PFSK-1 (cell line): Measurements from ENCODE around the gene SEMA6A.

Source experiments
- FOXP2 ChIP-seq: optimal IDR thresholded peaks from 2 replicates; pipeline ENCODE3; 2011; ENCODE audit warnings: borderline replicate concordance, control low read depth, inconsistent platforms; ENCODE audit not compliant: insufficient read depth; ENCODE audit errors: extremely low read length, extremely low read depth
- POLR2AphosphoS5 ChIP-seq: IDR thresholded peaks from 2 replicates; pipeline ENCODE4 v1.6.1; 2012; ENCODE audit warnings: low read depth, mild to moderate bottlenecking, control low read depth, low read length, moderate library complexity
- SIN3A ChIP-seq: IDR thresholded peaks from 2 replicates; pipeline ENCODE4 v1.6.1; 2012; ENCODE audit warnings: mild to moderate bottlenecking, low read length, moderate library complexity, borderline replicate concordance; ENCODE audit not compliant: insufficient read depth
- TAF1 ChIP-seq: IDR thresholded peaks from 2 replicates; pipeline ENCODE4 v1.6.1; 2012; ENCODE audit warnings: low read length, control low read depth, borderline replicate concordance; ENCODE audit not compliant: insufficient read depth
- TF ChIP-seq, protein P1 (sequence below), 2 experiments: IDR thresholded peaks; 2 replicates each; pipeline versions ENCODE4 v1.6.1 to v1.8.0; 2011 to 2012; ENCODE audit warnings: low read depth in 2 of 2, low read length in 2 of 2, control low read depth in 1 of 2, inconsistent platforms in 1 of 2, mild to moderate bottlenecking in 1 of 2, moderate library complexity in 1 of 2; ENCODE audit not compliant: insufficient read depth in 1 of 2

Gene SEMA6A

DNA sequence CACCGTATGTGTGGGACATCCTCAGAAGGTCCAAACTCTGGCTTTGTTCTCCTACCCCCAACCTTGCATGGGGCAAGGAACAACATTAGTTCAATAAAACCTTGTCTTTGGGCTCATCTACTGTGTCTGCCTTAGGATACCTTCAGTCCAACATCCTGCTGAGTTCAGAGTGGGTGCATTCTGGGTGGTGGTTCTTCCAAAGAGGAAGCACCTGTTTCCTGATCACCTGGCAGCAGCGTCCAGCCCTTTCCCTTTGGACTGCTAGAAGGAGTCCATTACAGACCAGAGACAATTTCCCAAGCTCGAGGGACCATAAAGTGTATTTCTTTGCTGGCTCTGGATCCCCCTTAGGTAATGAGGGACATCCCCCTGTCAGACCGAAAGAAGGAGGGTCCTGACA, 154.1 kb downstream of the SEMA6A start:
- TF ChIP-seq, protein P1, sequence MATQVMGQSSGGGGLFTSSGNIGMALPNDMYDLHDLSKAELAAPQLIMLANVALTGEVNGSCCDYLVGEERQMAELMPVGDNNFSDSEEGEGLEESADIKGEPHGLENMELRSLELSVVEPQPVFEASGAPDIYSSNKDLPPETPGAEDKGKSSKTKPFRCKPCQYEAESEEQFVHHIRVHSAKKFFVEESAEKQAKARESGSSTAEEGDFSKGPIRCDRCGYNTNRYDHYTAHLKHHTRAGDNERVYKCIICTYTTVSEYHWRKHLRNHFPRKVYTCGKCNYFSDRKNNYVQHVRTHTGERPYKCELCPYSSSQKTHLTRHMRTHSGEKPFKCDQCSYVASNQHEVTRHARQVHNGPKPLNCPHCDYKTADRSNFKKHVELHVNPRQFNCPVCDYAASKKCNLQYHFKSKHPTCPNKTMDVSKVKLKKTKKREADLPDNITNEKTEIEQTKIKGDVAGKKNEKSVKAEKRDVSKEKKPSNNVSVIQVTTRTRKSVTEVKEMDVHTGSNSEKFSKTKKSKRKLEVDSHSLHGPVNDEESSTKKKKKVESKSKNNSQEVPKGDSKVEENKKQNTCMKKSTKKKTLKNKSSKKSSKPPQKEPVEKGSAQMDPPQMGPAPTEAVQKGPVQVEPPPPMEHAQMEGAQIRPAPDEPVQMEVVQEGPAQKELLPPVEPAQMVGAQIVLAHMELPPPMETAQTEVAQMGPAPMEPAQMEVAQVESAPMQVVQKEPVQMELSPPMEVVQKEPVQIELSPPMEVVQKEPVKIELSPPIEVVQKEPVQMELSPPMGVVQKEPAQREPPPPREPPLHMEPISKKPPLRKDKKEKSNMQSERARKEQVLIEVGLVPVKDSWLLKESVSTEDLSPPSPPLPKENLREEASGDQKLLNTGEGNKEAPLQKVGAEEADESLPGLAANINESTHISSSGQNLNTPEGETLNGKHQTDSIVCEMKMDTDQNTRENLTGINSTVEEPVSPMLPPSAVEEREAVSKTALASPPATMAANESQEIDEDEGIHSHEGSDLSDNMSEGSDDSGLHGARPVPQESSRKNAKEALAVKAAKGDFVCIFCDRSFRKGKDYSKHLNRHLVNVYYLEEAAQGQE (IDR thresholded peaks at IDR 0.05; ENCODE audit: insufficient read depth in 1 of 2, low read depth in 2 of 2, low read length in 2 of 2), result no peak
- TF ChIP-seq POLR2AphosphoS5, result no peak
- TF ChIP-seq FOXP2, result no peak
- no peak for TF ChIP-seq TAF1
- TF ChIP-seq SIN3A, result no peak

DNA sequence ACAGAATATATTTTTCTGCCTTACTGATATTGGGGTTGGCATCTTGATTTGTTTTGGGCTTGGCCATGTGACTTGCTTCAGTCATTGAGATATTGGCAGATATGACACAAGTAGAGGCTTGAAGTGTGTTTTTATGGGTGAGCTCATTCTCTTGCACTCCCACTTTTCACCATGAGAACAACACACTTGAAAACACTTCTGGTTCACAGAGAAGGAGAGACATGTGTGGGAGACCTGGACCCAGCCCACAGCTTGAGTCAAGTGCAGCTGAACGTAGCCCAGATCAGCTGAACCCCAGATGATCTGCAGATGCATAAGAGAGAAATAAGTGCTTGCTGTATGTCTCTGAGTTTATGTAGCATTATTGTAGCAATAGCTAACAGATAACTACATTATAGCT, 155.4 kb downstream of the SEMA6A start:
- TF ChIP-seq, protein P1 (IDR thresholded peaks at IDR 0.05; ENCODE audit: insufficient read depth in 1 of 2, low read depth in 2 of 2, low read length in 2 of 2), result no peak
- TF ChIP-seq TAF1 (no peak), POLR2AphosphoS5 (no peak), SIN3A (no peak), FOXP2 (no peak)

DNA sequence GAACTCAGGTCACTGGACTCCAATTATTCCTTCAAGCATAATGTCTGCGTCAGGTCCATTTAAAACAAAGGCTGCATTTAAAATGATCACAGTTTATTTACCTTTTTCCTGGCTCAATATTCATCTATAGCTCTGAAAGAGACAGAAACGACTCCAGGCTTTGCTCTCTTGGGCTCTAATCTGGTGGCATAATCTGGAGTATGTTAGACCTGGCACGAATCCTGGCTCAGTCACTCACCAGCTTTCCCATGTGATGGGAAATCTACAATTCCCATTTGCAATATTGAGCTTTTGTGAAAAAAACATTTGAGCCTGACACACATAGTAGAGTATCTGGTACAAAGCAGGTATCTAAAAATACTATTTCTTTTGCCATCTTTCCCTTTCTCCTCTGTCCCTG, 155.8 kb downstream of the SEMA6A start:
- TF ChIP-seq TAF1, result no peak
- no peak for TF ChIP-seq POLR2AphosphoS5
- no peak for TF ChIP-seq FOXP2
- TF ChIP-seq, protein P1 (IDR thresholded peaks at IDR 0.05; ENCODE audit: insufficient read depth in 1 of 2, low read depth in 2 of 2, low read length in 2 of 2), result no peak
- no peak for TF ChIP-seq SIN3A

DNA sequence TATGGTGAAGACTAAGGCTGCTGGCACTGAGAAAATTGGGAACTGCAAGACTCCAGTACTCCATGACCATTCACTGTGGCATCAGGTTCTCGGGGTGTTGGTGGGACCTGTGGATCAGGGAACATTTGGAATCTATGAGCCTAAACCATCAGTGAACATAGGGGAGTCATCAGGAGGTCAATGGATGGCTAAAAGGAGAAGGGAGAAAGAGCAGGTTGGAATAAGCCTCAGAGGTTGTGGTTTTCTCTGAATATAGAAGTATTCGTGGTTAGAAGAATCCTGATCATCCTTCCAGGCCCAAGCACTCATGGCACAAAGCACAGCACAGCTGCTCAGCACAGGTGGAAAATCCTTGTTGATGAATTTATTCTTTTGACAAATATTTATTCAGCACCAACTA, 156.6 kb downstream of the SEMA6A start:
- TF ChIP-seq, protein P1 (IDR thresholded peaks at IDR 0.05; ENCODE audit: insufficient read depth in 1 of 2, low read depth in 2 of 2, low read length in 2 of 2), result no peak
- TF ChIP-seq TAF1 (no peak), SIN3A (no peak), POLR2AphosphoS5 (no peak), FOXP2 (no peak)

DNA sequence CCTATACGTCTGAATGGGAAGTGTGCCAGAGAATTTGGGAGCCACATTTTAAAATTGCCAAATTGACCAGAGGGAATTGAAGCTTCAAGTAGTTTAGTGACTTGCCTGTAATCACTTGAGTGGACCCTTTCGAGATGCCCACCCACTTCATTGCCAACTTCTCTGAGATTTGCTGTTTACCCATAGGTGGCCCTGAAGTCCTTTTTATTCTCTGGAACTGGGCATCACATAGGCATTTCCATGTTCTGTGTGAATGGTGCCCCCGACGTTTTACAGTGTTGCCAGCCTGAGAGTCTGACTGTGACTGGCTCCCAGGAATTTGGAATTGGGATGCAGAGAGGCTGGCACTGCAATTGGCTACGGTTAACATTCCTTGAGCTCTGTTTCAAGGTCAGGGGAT, 158.6 kb downstream of the SEMA6A start:
- TF ChIP-seq POLR2AphosphoS5 (no peak), TAF1 (no peak), FOXP2 (no peak), SIN3A (no peak)
- TF ChIP-seq, protein P1 (IDR thresholded peaks at IDR 0.05; ENCODE audit: insufficient read depth in 1 of 2, low read depth in 2 of 2, low read length in 2 of 2), result no peak
